Osteocyte (in vitro differentiated cells): ENCODE measurements around the gene SPACA4. TPM values are rescaled to one million over a fixed set of nuclear protein-coding genes. Genes with fewer than 3 reads are reported as not detected.

Experiments
- DNase-seq: peaks from one replicate; pipeline ENCODE4 v3.0.0; 2021; ENCODE audit warnings: mixed read lengths; ENCODE audit not compliant: unreplicated experiment; ENCODE audit errors: extremely low spot score
- H3K27ac Mint-ChIP-seq: one replicate; pipeline ENCODE4 v1.8.0; 2021; ENCODE audit warnings: mild to moderate bottlenecking, mixed read lengths; ENCODE audit not compliant: unreplicated experiment
- H3K27me3 Mint-ChIP-seq: one replicate; pipeline ENCODE4 v1.8.0; 2021; ENCODE audit warnings: mixed read lengths; ENCODE audit not compliant: unreplicated experiment
- H3K36me3 Mint-ChIP-seq: one replicate; pipeline ENCODE4 v1.8.0; 2021; ENCODE audit warnings: mixed read lengths; ENCODE audit not compliant: unreplicated experiment
- H3K4me1 Mint-ChIP-seq: one replicate; pipeline ENCODE4 v1.8.0; 2021; ENCODE audit warnings: mixed read lengths; ENCODE audit not compliant: unreplicated experiment
- H3K4me3 Mint-ChIP-seq: one replicate; pipeline ENCODE4 v1.8.0; 2021; ENCODE audit warnings: mild to moderate bottlenecking, moderate library complexity, mixed read lengths; ENCODE audit not compliant: unreplicated experiment
- H3K9me3 Mint-ChIP-seq: one replicate; pipeline ENCODE4 v1.8.0; 2021; ENCODE audit warnings: mixed read lengths; ENCODE audit not compliant: unreplicated experiment
- CTCF ChIP-seq: fragments of 200-600 bp; sonication (generic); IDR thresholded peaks from 2 replicates; pipeline ENCODE4 v1.5.0; 2021; ENCODE audit warnings: antibody characterized with exemption, mild to moderate bottlenecking, moderate library complexity
- total RNA-seq: library from RNA; stranded (reverse); gene quantifications from 2 replicates; pipeline ENCODE4 v1.2.1, GENCODE V29; 2021

Gene SPACA4
- total RNA-seq, 1 donor from 2014 or later, result not detected

DNA sequence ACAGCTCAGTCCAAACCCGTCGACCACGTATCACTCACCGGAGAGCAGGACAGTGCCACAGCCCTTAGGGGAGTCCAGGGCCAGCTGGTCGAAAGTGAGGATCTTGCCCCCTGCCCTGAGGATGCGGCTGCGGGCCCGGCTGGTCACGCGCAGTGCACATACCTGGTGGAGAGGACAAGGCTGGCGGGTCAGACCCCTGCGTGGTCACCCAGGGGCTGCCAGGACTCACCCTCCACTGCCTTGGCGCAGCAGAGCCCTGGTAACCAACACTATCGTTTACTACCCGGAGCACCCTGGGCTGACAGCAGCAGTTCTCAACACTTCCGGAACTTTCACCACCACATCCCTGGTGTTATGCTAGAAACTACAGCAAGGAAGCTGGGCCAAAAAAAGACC, 9.5 kb downstream of the SPACA4 start:
- Mint-ChIP-seq H3K9me3 (no peaks in the 10 kb centered on the region), H3K4me1 (peaks cover 33% of the 10 kb centered on the region), H3K27ac (no peak overlapping the region), H3K36me3 (peaks cover 14% of the 10 kb centered on the region), H3K4me3 (peak overlapping the region; percentile 96), H3K27me3 (no peaks in the 10 kb centered on the region)
- no peak for DNase-seq
- TF ChIP-seq CTCF, result no peak

GRCh38 chr19:48616491-48617056, 10.0 kb downstream of the SPACA4 start:
- peak overlapping the region; percentile 96 for H3K4me3 Mint-ChIP-seq
- no peak overlapping the region for H3K27ac Mint-ChIP-seq
- no peak for TF ChIP-seq CTCF
- peaks cover 17% of the 10 kb centered on the region for H3K36me3 Mint-ChIP-seq
- no peak for DNase-seq
- H3K27me3 Mint-ChIP-seq, result no peaks in the 10 kb centered on the region
- H3K4me1 Mint-ChIP-seq, result peaks cover 36% of the 10 kb centered on the region
- no peaks in the 10 kb centered on the region for H3K9me3 Mint-ChIP-seq

- Mint-ChIP-seq H3K36me3 (peaks cover 20% of the 10 kb centered on the region), H3K27me3 (no peaks in the 10 kb centered on the region), H3K27ac (peak overlapping the region; percentile 97), H3K4me1 (peaks cover 39% of the 10 kb centered on the region), H3K9me3 (no peaks in the 10 kb centered on the region), H3K4me3 (peak overlapping the region; percentile 96)
- TF ChIP-seq CTCF, result no peak
- DNase-seq, result no peak
Observed at GRCh38 chr19:48617146-48617937, 10.8 kb downstream of the SPACA4 start.

- H3K4me1 Mint-ChIP-seq, result peaks cover 43% of the 10 kb centered on the region
- H3K9me3 Mint-ChIP-seq, result no peaks in the 10 kb centered on the region
- peak overlapping the region; percentile 96 for H3K4me3 Mint-ChIP-seq
- DNase-seq, result no peak
- peak overlapping the region; percentile 97 for H3K27ac Mint-ChIP-seq
- no peak for TF ChIP-seq CTCF
- no peaks in the 10 kb centered on the region for H3K27me3 Mint-ChIP-seq
- peaks cover 22% of the 10 kb centered on the region for H3K36me3 Mint-ChIP-seq
Observed at GRCh38 chr19:48618278-48618915, 11.9 kb downstream of the SPACA4 start.
